Activated CD8-positive, alpha-beta memory T cell treated with anti-CD3 and anti-CD28 coated beads, Interleukin-2, amount 50 U/mL, for 24 hours (primary cell): ENCODE data around the gene DUSP10.

Experiments used
- DNase-seq: peaks from one replicate; pipeline ENCODE4 v3.0.0-alpha.2; 2020; ENCODE audit errors: extremely low read depth

DUSP10 gene

DNA sequence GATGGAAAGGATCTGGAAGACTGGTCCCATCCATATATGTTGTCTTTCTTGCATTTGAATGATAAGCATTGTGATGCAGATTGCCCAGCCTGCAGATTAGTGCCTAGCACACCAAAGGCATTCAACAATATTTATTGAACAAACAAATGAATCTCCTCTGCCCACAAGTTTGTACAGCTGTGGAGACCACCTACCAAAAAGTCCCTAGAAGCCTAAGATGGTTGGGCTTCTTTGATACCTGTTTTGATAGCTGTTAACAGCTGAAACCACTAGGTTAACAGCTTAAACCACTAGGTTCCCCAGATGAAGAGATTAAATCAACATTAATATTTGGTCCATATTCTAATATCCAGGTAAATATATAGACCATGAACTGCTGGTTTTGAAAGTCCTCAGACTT is 9.8 kb downstream of the DUSP10 start:
- no peak for DNase-seq

DNA sequence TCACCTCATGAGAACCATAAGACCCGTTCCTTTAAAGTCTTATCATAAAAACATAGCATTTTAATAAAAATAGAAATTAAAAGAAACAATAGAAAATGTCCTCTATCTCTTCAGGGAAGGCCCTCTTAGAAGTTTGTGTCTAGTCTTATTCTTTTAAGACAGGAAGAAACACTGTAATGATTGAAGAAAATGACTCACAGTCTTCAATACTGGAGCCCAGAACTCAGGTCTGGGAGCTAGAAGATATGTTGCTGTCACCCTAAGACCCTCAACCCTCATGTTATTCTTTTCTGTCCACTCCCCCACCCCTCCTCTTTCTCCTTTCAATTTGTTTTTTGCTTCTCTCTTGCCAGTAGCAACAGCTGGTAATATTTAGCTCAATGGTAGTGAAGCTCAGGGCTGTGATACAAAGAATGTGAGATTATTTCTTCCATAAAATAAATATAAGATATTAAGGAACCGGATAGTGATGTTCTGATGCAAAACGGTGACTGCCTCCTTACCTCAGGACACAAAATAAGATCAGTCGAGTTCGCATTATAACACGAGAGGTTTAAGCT is 12.0 kb downstream of the DUSP10 start:
- no peak for DNase-seq

DNA sequence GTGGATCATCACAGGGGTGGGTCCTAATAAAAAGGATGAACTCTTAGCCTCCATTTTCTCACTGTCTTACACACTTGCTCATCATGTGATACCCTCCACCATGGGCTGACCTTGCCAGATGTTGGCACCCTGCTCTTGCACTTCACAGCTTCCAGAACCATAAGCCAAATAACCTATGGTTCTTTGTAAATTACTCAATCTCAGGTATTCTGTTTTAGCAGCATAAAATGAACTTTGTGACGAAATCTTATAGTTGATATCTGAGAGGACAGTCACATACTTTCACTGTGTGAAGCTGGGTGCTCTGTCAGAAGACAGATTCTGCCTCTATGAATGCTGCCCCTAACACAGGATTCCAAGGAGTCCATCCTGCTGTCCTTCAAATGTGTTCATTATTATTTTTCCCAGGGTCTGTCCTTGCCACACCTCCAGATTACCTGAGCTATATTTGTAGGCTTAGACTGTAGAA is 13.8 kb downstream of the DUSP10 start:
- no peak for DNase-seq

DNA sequence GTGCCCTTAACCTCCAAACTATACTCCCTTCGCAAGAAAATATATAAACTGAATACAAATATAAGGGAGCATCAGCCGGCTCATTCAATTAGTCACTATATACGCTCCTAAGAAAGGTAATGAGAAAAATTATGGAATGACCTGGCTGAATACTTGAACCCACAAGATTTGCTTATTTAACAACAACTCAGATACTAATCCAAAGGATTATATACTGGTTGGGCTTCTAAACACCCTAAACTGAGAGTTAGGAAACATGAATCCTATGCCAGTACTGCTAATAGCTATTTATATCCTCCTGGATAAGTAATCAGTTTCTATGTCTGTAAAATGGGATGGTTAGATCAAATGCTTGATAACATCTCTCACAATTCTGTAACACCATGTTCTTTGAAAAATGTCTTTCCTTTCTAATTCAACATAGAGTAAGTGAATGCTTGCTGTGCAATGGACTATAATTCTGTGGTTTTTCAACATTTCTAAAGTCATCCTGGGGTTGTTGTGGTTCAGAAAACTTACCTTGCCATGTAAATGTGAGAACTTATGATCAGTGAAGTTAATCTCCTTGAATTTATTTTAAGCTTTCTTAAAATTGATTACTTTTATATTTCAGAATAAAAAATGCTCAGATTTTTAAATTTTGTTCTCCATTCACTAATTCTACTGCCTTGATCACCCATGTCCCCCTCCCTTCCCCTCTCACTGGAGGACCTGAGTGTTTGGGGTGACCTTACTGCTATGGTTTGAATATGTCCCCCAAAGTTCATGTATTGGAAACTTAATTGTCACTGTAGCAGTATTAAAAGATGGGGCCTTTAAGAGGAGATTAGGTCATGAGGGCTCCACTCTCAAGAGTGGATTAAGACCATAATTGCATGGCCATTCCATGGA is 14.5 kb downstream of the DUSP10 start:
- DNase-seq = no peak

- no peak for DNase-seq
Observed at GRCh38 chr1:221725735-221726672, 15.9 kb downstream of the DUSP10 start.

GRCh38 chr1:221724931-221725605 is 16.8 kb downstream of the DUSP10 start:
- no peak for DNase-seq

GRCh38 chr1:221723848-221724236 is 18.0 kb downstream of the DUSP10 start:
- no peak for DNase-seq

DNA sequence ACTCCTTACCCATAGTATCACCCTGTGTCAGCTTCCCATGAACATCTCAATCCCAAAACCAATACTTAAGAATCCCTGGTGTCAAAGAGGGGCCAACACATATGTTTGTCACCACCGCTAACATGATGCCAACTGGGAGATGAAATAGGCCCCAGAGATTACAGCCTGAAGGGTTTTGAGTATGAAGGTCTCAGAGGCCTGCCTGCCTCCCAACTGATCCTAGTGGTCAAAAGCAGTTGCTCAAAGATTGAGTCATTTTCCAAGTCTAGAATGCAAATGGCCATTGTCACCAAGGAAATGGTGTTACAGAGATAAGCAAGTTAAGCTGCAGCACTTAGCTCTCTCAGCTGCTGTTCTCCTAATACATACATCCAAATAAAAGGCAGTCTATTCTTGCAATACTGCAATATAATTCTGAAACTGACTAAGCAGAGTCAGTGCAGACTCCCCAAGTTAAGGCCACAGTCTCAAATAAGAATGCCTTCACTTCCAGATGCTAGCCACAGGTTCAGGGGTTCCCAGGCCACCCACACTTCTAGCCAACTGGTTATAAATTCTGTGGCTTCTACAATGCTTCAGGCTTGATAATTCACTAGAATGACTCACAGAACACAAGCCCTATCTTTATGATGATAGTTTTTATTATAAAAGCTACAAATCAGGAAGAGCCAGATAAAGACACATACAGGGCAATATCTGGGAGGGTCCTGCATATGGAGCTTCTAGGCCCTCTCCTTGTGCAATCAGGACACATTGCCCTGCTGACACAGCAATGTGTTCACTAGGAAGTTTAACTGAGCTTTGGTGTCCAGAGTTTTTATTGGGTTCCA is 18.7 kb downstream of the DUSP10 start:
- no peak for DNase-seq

DNA sequence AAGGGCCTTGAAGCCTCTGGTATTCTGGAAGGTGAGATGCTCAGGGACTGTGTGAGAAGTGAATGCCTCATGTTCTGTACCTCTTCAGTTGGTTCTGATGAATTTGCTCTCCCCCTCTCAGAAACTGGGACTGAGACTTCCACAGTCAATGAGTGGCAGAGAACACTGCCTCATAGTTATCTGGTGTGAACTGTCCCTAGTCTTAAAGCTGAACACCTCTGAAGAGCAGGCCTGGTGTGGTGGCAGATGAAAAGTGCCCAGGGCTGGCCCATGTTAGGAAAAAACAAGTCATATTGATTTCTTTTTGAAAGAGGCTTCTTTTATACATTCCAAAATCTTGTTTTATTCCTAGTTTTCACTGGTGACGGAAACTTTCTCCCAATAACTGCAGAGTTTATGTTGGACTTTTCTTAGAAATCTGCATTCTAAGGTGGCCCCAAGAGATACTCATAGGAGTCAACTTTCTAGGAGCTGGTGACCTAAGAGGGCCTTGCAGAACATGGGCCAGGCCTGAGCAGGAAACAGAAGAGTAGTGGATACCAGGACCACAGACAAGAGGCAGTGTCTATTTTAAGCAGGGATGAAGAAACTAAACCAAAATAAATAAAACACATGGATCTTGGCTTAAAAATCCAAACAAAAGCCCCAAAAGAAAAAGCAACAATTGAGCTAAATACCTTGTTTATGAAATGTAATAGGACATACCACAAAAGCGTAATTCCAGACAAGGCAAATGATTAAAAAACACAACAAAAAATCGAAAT is 19.5 kb downstream of the DUSP10 start:
- no peak for DNase-seq

DNA sequence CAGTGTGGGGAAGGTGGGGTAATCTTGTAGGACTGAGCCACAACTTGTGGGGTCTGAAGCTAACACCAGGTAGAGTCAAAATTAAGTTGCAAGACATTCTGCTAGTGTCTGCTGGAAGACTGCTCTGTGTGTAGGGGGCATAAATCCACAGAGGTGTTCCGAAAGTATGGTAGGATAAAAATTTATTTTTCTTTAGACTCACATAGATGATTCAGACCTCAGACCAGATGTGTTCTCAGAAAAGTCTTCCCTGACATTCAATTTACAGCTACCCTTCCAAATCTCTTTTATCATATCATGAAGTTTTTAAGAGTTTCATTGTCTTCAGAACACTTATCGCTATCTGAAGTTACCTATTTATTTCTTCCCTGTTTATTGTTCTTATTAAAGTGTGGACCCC is 21.3 kb downstream of the DUSP10 start:
- no peak for DNase-seq

DNA sequence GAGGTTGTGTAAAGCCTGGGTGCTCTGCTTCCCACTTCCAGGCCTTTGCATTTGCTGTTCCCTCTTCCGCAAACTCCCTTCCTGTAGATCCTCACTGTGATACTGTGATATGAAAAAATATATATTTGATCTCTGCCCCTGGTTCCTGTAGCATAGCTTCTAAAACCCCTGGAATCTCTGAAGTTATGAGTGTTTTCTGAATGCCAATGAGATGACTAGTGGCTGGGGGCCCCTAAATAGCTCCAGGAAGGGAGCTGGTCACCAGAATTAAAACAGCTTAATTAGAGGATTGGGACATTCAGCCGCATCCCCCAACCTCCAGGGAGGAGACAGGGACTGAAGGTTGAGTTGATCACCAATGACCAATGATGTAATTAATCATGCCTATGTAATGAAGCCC is 21.9 kb downstream of the DUSP10 start:
- DNase-seq = no peak

DNA sequence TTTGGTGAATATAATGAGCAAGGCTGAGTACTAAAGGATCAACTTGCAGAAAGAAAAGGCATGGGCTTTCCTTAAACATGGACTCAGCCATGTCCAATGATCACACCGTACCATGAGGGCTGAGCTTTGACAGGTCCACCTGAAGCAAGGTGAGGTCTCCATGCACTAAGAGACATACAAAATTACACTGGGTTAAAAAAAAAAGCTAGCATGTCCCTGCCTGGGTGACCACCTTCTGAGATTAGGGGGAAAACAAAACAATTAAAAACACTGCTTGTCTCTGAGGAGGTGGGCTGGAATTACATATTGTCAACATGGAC is 22.7 kb downstream of the DUSP10 start:
- DNase-seq = no peak

DNA sequence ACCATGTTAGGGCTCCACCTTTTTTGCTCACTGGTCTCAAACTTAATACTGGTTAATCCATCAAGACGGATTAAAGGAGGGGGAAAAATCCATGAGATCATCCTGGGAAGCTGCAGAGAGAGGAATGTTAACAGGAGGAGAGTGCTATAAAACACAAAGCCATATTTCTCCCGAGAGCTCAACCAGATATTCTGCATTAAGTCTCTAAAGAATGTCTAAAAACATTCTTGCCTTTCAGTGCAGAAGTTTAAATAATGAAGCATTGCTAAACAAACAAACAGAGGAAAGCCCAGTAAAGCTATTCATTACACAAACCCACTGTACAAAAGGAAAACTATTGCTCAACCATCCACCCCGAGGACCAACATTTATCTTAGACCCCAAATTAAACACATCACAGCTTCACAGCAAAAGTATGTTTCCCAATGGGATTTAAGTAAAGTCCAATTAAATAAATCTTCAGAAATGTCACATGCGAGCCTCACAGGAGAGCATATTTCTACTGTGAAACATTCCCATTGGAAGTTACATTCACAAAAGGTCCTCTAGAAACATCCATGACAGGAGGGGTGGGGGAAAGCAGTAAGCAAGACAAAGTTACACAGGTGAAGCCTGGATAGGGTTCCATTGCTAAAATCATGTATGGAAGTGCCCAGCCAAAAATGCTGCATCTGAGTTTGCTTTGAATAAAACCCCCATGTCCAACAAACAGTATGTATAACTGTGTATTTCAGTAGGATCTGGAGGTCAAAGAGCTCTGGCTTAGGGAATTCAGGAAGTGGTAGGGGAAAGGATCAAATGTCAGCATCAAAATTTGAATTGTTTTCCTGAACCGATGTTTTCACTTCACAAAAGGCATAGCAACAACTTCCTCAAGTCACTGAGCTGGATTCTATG is 23.3 kb downstream of the DUSP10 start:
- no peak for DNase-seq

DNA sequence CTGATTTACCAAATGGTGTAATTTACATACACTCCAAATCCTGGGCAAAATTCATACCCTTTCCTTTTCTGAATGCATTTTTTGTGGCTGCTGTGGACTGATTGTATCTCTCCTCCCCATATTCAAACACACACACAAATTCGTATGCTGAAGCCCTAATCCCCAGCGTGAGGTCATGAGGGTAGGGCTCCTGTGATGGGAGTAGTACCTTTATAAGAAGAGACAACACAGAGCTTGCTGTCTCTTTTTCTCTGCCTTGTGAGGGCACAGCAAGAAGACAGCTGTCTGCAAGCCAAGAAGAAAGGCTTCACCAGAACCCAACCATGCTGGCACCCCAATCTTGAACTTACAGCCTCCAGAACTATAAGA is 24.4 kb downstream of the DUSP10 start:
- DNase-seq = no peak

- no peak for DNase-seq
Observed at GRCh38 chr1:221716713-221717484, 25.0 kb downstream of the DUSP10 start.

DNA sequence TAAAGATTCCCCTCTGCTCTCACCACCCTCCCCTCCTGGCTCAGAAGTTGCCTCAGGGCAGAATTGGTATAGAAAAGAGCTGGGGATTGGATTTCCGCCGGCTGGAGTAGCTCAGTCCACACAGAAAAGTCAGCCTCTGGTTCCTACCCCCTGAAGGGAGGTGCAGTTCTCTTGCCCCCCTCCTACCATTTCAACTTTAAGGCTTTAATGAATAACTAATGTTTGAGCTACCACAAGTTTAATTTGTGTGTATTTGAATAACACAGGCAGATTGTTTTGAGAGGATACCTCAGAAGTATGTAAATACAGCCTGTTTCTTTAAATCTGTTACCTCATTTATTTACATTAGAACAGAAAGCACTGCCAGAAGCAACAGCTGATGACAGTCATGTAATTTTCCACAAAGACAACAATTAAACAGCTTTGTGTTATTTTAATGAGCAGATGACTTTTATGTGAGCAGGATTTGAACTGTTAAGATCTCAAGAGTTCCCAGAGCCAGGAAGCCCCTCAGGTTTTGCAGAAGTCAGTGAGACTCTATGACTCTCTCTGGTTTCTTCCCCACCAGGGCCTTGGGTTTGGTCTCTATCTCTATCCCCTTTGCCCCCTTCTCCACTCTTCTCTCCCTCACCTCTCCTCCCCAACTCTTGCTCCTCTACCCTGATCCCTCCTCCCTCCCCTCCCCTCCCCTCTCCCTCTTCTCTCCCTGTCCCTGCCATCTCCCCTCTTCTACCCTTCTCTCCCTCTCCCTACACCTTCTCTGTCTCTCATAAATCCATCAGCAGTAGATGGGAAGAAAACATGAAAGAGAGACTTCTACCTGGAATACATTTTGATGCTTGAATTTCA is 26.3 kb downstream of the DUSP10 start:
- no peak for DNase-seq
